Measurements from ENCODE around the gene TEX35. TPM values are rescaled to one million over a fixed set of nuclear protein-coding genes. Genes with fewer than 3 reads are reported as not detected.
"Not testable (repeated sequence)": the region's sequence is repeated elsewhere in the genome, so short reads cannot be mapped to it uniquely, and the experiment has no call there.

The TEX35 gene
- total and polyA plus RNA-seq, 2 experiments from 2014 or later = not detected

GRCh38 chr1:178502856-178503255 is 10.1 kb upstream of the TEX35 start:
- Histone ChIP-seq H3K27ac (no peak overlapping the region), H3K4me3 (no peak overlapping the region), H3K27me3 (no peaks in the 10 kb centered on the region), H3K4me1 (ENCODE audit: low read depth) (peaks cover 6% of the 10 kb centered on the region), H3K36me3 (no peaks in the 10 kb centered on the region), H3K9me3 (ENCODE audit: low read depth) (no peaks in the 10 kb centered on the region)
- no peak for DNase-seq (ENCODE audit: low read depth in 1 of 2, low spot score in 1 of 2)
- TF ChIP-seq, protein P1, sequence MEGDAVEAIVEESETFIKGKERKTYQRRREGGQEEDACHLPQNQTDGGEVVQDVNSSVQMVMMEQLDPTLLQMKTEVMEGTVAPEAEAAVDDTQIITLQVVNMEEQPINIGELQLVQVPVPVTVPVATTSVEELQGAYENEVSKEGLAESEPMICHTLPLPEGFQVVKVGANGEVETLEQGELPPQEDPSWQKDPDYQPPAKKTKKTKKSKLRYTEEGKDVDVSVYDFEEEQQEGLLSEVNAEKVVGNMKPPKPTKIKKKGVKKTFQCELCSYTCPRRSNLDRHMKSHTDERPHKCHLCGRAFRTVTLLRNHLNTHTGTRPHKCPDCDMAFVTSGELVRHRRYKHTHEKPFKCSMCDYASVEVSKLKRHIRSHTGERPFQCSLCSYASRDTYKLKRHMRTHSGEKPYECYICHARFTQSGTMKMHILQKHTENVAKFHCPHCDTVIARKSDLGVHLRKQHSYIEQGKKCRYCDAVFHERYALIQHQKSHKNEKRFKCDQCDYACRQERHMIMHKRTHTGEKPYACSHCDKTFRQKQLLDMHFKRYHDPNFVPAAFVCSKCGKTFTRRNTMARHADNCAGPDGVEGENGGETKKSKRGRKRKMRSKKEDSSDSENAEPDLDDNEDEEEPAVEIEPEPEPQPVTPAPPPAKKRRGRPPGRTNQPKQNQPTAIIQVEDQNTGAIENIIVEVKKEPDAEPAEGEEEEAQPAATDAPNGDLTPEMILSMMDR (IDR thresholded peaks at IDR 0.05; ENCODE audit: low read depth, low read length) = no peak

GRCh38 chr1:178503316-178503715 is 9.6 kb upstream of the TEX35 start:
- not testable (repeated sequence) for H3K4me3 ChIP-seq; H3K27ac ChIP-seq; H3K27me3 ChIP-seq; DNase-seq (ENCODE audit: low read depth in 1 of 2, low spot score in 1 of 2); H3K36me3 ChIP-seq; H3K4me1 ChIP-seq (ENCODE audit: low read depth); H3K9me3 ChIP-seq (ENCODE audit: low read depth)

DNA sequence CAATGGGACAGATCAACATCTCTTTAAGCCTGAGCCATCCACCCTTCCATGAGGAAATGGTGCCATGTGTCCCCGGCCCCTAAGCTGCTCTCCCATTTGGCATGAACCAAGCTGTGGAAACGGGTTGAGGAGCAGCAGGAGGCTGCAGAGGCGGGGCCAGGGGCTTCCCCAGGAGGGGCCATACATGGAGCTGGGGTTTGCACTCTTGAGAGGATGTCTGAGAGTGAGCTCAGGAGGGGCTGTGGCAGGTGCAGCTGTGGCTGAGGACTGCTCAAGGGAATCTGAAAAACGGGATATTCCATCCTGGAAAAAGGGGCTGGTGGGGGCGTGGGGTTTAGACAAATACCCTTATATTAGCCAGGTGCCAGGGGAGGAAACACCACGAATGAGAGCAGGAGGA is 9.1 kb upstream of the TEX35 start:
- Histone ChIP-seq H3K4me3 (no peak overlapping the region), H3K36me3 (no peaks in the 10 kb centered on the region), H3K27me3 (no peaks in the 10 kb centered on the region), H3K27ac (no peak overlapping the region), H3K9me3 (ENCODE audit: low read depth) (no peaks in the 10 kb centered on the region), H3K4me1 (ENCODE audit: low read depth) (peaks cover 6% of the 10 kb centered on the region)
- TF ChIP-seq, protein P1 (IDR thresholded peaks at IDR 0.05; ENCODE audit: low read depth, low read length) = no peak
- no peak for DNase-seq (ENCODE audit: low read depth in 1 of 2, low spot score in 1 of 2)

- Histone ChIP-seq H3K4me3 (no peak overlapping the region), H3K36me3 (no peaks in the 10 kb centered on the region), H3K27ac (no peak overlapping the region), H3K4me1 (ENCODE audit: low read depth) (peaks cover 6% of the 10 kb centered on the region), H3K27me3 (no peaks in the 10 kb centered on the region), H3K9me3 (ENCODE audit: low read depth) (no peaks in the 10 kb centered on the region)
- TF ChIP-seq, protein P1 (IDR thresholded peaks at IDR 0.05; ENCODE audit: low read depth, low read length) = no peak
- no peak for DNase-seq (ENCODE audit: low read depth in 1 of 2, low spot score in 1 of 2)
These were observed 8.6 kb upstream of the TEX35 start for GRCh38 chr1:178504286-178504685.

GRCh38 chr1:178506177-178506576 is 6.7 kb upstream of the TEX35 start:
- no peaks in the 10 kb centered on the region for H3K27me3 ChIP-seq
- no peaks in the 10 kb centered on the region for H3K36me3 ChIP-seq
- H3K4me3 ChIP-seq = no peak overlapping the region
- H3K4me1 ChIP-seq (ENCODE audit: low read depth) = peaks cover 6% of the 10 kb centered on the region
- TF ChIP-seq, protein P1 (IDR thresholded peaks at IDR 0.05; ENCODE audit: low read depth, low read length) = no peak
- no peaks in the 10 kb centered on the region for H3K9me3 ChIP-seq (ENCODE audit: low read depth)
- H3K27ac ChIP-seq = no peak overlapping the region
- DNase-seq (ENCODE audit: low read depth in 1 of 2, low spot score in 1 of 2) = no peak

DNA sequence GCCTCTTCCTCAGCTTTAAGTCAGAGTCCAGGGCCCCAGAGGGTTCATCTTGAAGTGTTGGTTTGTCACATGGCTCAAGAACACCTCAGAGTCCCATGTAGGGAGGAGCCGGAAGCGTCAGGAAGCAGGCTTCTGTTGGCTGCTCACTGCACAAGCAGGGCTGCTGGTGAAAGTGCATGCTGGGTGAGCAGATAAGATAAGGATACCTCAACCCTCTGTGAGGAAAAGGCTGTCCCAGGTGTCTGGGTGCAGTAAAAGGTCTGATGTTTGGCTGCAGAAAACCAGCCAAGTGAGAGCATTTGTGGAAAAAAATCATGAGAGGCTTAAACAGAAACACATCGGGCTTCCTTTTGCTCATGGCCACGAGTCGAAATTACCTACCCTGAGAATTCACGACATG is 6.2 kb upstream of the TEX35 start:
- DNase-seq (ENCODE audit: low read depth in 1 of 2, low spot score in 1 of 2) = peak in 1 of 2 donors; percentile 38
- TF ChIP-seq, protein P1 (IDR thresholded peaks at IDR 0.05; ENCODE audit: low read depth, low read length) = no peak

More for the DNA sequence above, 6.2 kb upstream of the TEX35 start:
- Histone ChIP-seq H3K4me3 (no peak overlapping the region), H3K27me3 (no peaks in the 10 kb centered on the region), H3K4me1 (ENCODE audit: low read depth) (peaks cover 6% of the 10 kb centered on the region), H3K27ac (peak overlapping the region; percentile 2), H3K9me3 (ENCODE audit: low read depth) (no peaks in the 10 kb centered on the region), H3K36me3 (no peaks in the 10 kb centered on the region)

All from cardiac muscle cell (in vitro differentiated cells and primary cell).